HG03097 (cell line): Measurements from ENCODE around the gene STPG2.
"Not testable (repeated sequence)": the region's sequence is repeated elsewhere in the genome, so short reads cannot be mapped to it uniquely, and the experiment has no call there.

Experiments
- ATAC-seq: cut with Tn5 transposase; IDR thresholded peaks from one replicate; pipeline ENCODE4 v1.9.1; 2021; ENCODE audit not compliant: unreplicated experiment, low FRiP score

Gene STPG2

GRCh38 chr4:97662133-97662532 lies 481.1 kb downstream of the STPG2 start:
- ATAC-seq = no peak

- no peak for ATAC-seq
Measured at GRCh38 chr4:97656044-97656720, 487.1 kb downstream of the STPG2 start.

GRCh38 chr4:97653701-97654100 lies 489.6 kb downstream of the STPG2 start:
- no peak for ATAC-seq

GRCh38 chr4:97646997-97647396 lies 496.3 kb downstream of the STPG2 start:
- ATAC-seq = no peak

DNA sequence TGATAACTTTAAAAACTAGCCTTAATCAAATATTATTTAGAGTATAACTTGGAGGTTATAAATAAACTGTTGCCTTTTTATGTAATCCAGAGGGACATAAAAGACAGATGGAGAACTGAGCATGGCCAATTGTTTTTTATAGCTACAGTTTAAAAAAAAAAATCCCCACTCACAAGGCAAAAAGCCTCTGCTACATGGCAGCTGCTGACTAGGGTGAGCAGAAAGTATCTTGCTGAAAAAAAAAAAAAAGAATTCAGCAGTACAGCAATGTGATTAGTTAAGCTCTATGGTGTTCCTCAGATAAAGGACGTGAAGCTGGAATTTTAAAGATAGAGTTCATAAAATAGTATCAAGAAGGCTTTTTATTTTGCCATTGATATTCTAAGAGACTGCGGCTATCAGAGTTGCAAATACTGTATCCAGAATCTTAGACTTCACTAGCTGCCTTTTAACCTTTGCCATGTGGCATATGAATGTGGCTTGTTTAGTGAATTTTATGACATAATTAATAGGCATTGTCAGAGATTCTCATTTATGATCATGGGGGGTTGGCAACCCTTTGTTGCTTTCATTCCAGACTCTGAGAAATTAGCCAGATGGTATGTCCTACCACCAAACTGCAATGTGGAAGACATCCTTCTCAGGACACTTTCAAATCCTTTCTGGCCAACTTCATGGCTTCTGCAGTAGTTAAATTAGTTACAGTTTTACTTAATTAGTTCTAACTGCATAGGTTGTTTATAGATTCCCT lies 498.0 kb downstream of the STPG2 start:
- no peak for ATAC-seq

DNA sequence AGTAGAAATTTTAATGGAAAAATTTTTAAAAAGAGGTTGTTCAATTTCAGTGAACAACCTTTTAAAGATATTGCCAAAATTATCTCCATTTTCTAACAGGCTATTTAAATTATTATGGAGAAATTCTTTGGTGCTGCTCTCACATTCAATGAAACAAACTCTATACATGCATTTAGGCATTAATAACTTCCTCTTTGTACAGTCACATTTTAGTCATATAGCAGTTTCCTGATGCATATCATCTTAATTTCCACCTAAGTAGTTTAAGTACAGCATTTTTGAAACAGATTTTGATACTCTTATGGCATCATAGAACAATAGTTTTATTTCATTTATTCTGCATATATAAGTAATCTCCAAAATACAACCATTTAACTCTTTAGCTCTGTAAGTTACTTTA lies 500.1 kb downstream of the STPG2 start:
- ATAC-seq = no peak

DNA sequence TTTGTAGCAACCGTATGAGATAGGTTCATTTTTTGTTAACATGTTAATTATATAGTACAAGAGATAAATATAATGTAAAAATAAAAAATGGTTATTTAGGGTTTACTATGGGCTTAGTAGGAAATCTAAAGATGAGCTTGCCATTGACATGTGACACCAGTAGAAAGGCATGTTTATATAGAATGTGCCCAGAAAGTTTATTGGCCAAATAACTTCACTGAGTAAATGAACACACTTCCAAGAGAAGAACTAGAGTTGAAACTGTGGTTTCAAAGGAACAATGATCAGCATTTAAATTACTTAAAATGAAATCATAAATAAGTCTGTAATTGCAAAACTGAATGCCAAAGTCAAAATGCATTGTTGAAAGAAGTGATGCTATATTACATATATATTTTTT lies 503.3 kb downstream of the STPG2 start:
- ATAC-seq = no peak

GRCh38 chr4:97633831-97634230 lies 509.4 kb downstream of the STPG2 start:
- not testable (repeated sequence) for ATAC-seq

DNA sequence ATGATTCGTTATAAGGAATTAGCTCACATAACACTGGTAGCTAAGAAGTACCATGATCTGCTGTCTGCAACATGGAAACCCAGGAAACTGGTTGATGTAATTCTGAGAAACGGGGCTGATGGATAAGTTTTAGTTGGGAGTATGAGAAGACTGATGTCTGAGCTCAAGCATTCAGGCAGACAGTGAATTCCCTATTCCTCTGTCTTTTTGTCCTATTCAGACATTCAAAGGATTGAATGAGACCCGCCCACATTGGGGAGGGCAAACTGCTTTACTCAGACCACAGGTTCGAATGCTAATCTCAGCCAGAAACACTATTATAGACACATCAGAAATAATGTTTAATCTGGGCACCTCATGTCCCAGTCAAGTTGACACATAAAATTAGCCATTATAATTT lies 515.5 kb downstream of the STPG2 start:
- ATAC-seq = no peak

DNA sequence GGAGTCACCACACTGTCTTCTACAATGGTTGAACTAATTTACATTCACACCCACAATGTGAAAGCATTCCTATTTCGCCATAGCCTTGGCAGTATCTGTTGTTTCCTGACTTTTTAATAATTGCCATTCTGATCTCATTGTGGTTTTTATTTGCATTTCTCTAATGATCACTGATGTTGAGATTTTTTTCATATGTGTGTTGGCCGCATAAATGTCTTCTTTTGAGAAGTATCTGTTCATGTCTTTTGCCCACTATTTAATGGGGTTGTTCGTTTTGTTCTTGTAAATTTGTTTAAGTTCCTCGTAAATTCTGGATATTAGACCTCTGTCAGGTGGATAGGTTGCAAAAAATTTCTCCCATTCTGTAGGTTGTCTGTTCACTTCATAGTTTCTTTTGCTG lies 519.1 kb downstream of the STPG2 start:
- no peak for ATAC-seq

- ATAC-seq = no peak
Measured at GRCh38 chr4:97605932-97606331, 537.3 kb downstream of the STPG2 start.

DNA sequence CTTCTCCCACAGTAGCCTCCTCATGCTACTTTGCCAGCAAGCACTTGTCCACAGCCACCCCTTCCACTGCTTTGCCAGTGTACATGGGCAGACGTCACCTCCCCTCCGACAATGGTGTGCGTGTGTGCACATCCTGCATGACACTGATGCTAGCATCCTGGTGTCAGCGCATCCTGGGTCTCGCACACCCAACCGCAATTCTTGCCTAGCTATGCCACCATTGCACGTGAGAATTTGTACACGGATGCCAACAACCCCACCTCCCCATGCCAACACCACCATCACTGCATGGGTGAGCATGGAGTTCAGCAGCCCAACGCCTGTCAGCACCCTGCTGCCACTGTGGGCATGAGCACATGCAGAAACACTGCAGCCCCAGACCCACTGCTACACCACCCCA lies 550.0 kb downstream of the STPG2 start:
- ATAC-seq = no peak

DNA sequence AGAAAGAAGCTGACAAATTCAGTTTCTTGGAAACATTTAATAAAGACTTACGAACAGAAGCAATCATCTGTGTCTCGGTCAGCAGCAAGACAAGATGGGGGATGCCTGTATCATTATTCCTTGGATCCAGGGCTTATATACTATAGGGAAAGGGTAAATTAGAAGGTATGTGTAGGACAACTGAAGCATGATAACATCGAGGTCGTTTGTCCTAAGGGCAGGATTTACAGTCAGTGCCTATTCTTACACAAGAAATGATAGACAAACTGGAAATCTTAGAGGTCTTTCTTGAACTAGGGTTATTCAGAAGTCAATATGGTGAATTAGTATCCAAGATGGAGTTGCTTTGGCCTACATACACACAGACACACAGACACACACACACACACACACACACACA lies 553.0 kb downstream of the STPG2 start:
- ATAC-seq = no peak

GRCh38 chr4:97589481-97590196 lies 553.6 kb downstream of the STPG2 start:
- no peak for ATAC-seq

DNA sequence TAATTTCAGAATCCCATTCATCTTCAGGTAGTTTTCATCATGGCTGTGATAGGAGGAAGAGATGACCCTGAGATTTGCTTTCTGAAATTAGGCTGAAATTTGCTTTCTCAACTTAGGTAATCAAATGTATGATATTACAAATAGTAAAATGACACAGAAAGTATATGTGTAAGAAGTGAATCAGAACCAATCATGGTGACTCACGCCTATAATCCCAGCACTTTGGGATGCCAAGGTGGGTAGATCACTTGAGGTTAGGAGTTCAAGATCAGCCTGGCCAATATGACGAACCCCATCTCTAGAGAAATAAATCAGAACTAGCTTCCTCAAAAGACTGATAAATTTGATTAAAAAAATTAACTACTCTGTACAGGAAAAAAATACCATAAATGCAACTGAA lies 555.4 kb downstream of the STPG2 start:
- no peak for ATAC-seq

GRCh38 chr4:97585274-97585673 lies 558.0 kb downstream of the STPG2 start:
- ATAC-seq = no peak

DNA sequence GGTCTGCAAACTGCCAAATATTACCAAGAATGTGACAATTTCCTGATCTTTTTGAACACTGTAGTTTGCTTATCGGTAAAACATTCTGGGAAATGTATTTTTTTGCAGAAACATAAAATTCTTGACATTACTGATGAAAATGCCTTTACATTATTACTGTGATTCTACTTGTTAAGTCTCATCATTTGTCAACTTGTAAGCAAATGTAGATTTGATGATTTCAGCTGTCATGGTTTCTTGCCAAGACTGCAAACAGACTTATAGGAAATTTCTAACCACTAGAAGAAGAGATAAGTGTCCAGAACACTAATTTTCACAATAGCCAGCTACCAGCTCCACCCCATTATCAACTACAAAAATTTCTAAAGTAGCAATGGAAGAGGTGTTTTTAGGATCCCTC lies 560.4 kb downstream of the STPG2 start:
- ATAC-seq = no peak

DNA sequence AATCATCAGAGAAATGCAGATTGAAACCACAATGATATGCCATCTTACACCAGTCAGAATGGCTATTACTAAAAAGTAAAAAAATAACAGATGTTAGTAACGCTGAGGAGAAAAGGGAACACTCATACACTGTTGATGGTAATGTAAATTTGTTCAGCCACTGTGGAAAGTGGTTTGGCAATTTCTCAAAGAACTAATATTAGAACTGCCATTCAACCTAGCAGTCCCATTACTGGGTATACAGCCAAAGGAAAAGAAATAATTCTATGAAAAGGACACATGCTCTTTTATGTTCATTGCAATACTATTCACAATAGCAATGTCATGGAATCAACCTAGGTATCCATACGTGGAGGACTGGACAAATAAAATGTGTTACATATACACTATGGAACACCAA lies 566.3 kb downstream of the STPG2 start:
- ATAC-seq = no peak

GRCh38 chr4:97560009-97560408 lies 583.3 kb downstream of the STPG2 start:
- no peak for ATAC-seq

GRCh38 chr4:97558204-97558778 lies 585.0 kb downstream of the STPG2 start:
- ATAC-seq = no peak

DNA sequence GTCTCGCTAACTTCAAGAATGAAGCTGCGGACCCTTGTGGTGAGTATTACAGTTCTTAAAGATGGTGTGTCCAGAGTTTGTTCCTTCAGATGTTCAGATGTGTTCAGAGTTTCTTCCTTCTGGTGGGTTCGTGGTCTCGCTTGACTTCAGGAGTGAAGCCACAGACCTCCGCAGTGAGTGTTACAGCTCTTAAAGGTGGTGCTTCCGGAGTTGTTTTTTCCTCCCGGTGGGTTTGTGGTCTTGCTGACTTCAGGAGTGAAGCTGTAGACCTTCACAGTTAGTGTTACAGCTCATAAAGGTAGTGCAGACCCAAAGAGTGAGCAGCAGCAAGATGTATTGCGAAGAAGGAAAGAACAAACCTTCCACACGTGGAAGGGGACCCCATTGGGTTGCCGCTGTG lies 592.6 kb downstream of the STPG2 start:
- not testable (repeated sequence) for ATAC-seq
